MM.1S (cell line): ENCODE results near the gene FAM131C.

Experiments used
- DNase-seq: peaks from one replicate; pipeline ENCODE4 v3.0.0-alpha.2; 2015
- H2AFZ ChIP-seq: fragments of 300-600 bp; sonication (generic); 2 replicates; pipeline ENCODE4 v1.6.0; 2016; ENCODE audit warnings: antibody characterized with exemption, low read length
- H3F3A ChIP-seq: fragments of 300-600 bp; sonication (generic); 2 replicates; pipeline ENCODE4 v1.6.1; 2016; ENCODE audit warnings: mild to moderate bottlenecking, antibody characterized with exemption, low read length, moderate library complexity, mixed read lengths; ENCODE audit not compliant: insufficient read depth
- H3K27ac ChIP-seq: fragments of 300-600 bp; sonication (generic); 2 replicates; pipeline ENCODE4 v1.5.1; 2016; ENCODE audit warnings: mild to moderate bottlenecking, low read length
- H3K27me3 ChIP-seq: fragments of 300-600 bp; sonication (generic); replicated peaks from 2 replicates; pipeline ENCODE4 v1.6.0; 2016; ENCODE audit warnings: low read length; ENCODE audit not compliant: insufficient read depth
- H3K36me3 ChIP-seq: fragments of 300-600 bp; sonication (generic); replicated peaks from 2 replicates; pipeline ENCODE4 v1.6.1; 2016; ENCODE audit warnings: mild to moderate bottlenecking, low read length, mixed read lengths; ENCODE audit not compliant: insufficient read depth
- H3K4me1 ChIP-seq: fragments of 300-600 bp; sonication (generic); 2 replicates; pipeline ENCODE4 v1.6.1; 2016; ENCODE audit warnings: low read length, mixed read lengths
- H3K4me2 ChIP-seq: fragments of 300-600 bp; sonication (generic); 2 replicates; pipeline ENCODE4 v1.6.0; 2016; ENCODE audit warnings: low read depth, low read length
- H3K4me3 ChIP-seq: fragments of 300-600 bp; sonication (generic); 2 replicates; pipeline ENCODE4 v1.5.1; 2016; ENCODE audit warnings: low read length, mixed read lengths
- H3K79me2 ChIP-seq: fragments of 300-600 bp; sonication (generic); 2 replicates; pipeline ENCODE4 v1.6.1; 2016; ENCODE audit warnings: mixed run types, low read length, mixed read lengths
- H3K9ac ChIP-seq: fragments of 300-600 bp; sonication (generic); 2 replicates; pipeline ENCODE4 v1.6.1; 2016; ENCODE audit warnings: low read length, mixed read lengths
- H3K9me2 ChIP-seq: fragments of 300-600 bp; sonication (generic); replicated peaks from 2 replicates; pipeline ENCODE4 v1.6.1; 2016; ENCODE audit warnings: mild to moderate bottlenecking, low read length, mixed read lengths; ENCODE audit not compliant: insufficient read depth
- H3K9me3 ChIP-seq: fragments of 300-600 bp; sonication (generic); replicated peaks from 2 replicates; pipeline ENCODE4 v1.6.1; 2016; ENCODE audit warnings: mild to moderate bottlenecking, low read length, mixed read lengths; ENCODE audit not compliant: insufficient read depth
- H4K20me1 ChIP-seq: fragments of 300-600 bp; sonication (generic); 2 replicates; pipeline ENCODE4 v1.6.1; 2016; ENCODE audit warnings: mild to moderate bottlenecking, low read length, moderate library complexity, mixed read lengths; ENCODE audit not compliant: insufficient read depth
- EZH2 ChIP-seq: fragments of 300-600 bp; sonication (generic); optimal IDR thresholded peaks from 2 replicates; pipeline ENCODE3; 2017; ENCODE audit warnings: low read depth, mild to moderate bottlenecking, antibody characterized with exemption, low read length, mixed read lengths
- EZH2phosphoT487 ChIP-seq: fragments of 300-600 bp; sonication (generic); IDR thresholded peaks from 2 replicates; pipeline ENCODE4 v1.6.1; 2018; ENCODE audit warnings: antibody characterized with exemption, low read length
- TF ChIP-seq, protein P1 (sequence below): fragments of 300-600 bp; sonication (generic); IDR thresholded peaks from 2 replicates; pipeline ENCODE4 v1.5.1; 2016; ENCODE audit warnings: antibody characterized with exemption, low read length, mixed read lengths

FAM131C gene

DNA sequence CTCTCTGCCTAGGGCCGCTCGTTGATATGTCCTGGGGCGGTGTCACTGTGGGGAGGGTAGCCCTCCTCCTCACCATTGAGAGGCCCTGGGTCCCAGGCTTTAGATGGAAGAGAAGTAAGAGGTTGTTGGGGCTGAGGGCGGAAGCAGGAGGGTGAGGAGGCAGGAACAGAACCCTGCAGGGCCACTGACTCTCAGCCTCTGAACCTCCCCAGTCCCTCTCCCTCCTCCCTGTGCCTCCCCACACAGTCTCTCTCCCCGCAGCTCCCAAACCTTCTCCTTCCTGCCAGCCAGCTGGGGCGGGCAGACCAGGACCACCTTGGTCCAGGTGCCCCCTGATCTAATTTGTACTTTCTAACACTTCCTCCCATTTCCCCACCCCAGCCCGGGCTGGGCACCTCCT, 14.3 kb upstream of the FAM131C start:
- H3K4me3 ChIP-seq = no peak overlapping the region
- no peaks in the 10 kb centered on the region for H3K9me3 ChIP-seq
- no peaks in the 10 kb centered on the region for H3K9me2 ChIP-seq
- DNase-seq = no peak
- H3K79me2 ChIP-seq = no peaks in the 10 kb centered on the region
- no peak for TF ChIP-seq EZH2
- TF ChIP-seq, protein P1, sequence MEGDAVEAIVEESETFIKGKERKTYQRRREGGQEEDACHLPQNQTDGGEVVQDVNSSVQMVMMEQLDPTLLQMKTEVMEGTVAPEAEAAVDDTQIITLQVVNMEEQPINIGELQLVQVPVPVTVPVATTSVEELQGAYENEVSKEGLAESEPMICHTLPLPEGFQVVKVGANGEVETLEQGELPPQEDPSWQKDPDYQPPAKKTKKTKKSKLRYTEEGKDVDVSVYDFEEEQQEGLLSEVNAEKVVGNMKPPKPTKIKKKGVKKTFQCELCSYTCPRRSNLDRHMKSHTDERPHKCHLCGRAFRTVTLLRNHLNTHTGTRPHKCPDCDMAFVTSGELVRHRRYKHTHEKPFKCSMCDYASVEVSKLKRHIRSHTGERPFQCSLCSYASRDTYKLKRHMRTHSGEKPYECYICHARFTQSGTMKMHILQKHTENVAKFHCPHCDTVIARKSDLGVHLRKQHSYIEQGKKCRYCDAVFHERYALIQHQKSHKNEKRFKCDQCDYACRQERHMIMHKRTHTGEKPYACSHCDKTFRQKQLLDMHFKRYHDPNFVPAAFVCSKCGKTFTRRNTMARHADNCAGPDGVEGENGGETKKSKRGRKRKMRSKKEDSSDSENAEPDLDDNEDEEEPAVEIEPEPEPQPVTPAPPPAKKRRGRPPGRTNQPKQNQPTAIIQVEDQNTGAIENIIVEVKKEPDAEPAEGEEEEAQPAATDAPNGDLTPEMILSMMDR = no peak
- TF ChIP-seq EZH2phosphoT487 = no peak
- no peak overlapping the region for H3K4me2 ChIP-seq
- no peak overlapping the region for H3K27ac ChIP-seq
- H3K9ac ChIP-seq = no peak overlapping the region
- H3K36me3 ChIP-seq = no peaks in the 10 kb centered on the region
- H3K27me3 ChIP-seq = peaks cover 50% of the 10 kb centered on the region
- no peaks in the 10 kb centered on the region for H3K4me1 ChIP-seq
- no peak overlapping the region for H2AFZ ChIP-seq
- no peaks in the 10 kb centered on the region for H4K20me1 ChIP-seq
- H3F3A ChIP-seq = no peaks in the 10 kb centered on the region

DNA sequence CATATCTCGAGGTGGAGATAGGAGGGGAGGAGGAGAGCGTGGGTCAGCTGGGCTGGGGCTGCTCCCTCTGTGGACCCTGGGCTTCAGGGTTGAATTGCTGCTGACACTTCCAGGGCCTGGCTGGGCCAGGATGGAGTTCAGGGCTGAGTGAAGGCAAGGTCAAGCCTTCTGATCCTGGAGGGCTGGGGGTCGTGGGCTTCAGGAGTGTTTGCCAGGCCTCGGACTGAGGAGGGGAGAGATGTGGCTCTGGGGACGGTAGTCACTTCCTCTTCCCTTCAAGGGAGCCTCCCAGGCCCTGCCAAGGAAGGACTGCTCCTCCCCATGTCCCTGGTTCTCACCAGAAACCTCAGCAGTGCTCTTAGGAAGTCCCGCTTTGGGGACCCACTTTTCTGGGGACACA, 12.1 kb upstream of the FAM131C start:
- Histone ChIP-seq H4K20me1 (no peaks in the 10 kb centered on the region), H3K9me3 (no peaks in the 10 kb centered on the region), H3K9ac (no peak overlapping the region), H3K36me3 (no peaks in the 10 kb centered on the region), H3K27ac (no peak overlapping the region), H3K27me3 (peaks cover 32% of the 10 kb centered on the region), H3K4me1 (no peaks in the 10 kb centered on the region), H3F3A (no peaks in the 10 kb centered on the region), H2AFZ (no peak overlapping the region), H3K9me2 (no peaks in the 10 kb centered on the region), H3K79me2 (no peaks in the 10 kb centered on the region), H3K4me2 (no peak overlapping the region), H3K4me3 (no peak overlapping the region)
- DNase-seq = no peak
- no peak for TF ChIP-seq EZH2
- no peak for TF ChIP-seq EZH2phosphoT487
- TF ChIP-seq, protein P1 = no peak

DNA sequence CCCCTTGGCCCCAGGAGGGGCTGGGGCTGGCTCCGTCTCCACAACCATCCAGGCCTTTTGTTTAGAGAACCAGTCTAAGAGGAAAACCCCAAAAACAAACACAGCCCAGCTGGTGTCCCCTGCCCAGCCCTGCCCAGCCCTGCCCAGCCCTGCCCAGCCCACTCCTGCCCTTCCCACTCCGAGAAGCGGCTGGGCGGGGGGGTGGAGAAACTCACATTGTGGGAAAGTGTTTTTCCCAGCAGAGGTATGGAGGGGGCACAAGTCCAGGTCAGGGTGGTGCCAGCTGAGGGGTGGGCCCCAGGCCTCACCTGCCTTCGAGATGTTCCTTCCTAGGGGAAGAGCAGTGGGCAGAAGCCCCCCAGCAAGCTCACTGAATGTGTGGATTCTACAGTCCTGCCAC, 10.0 kb upstream of the FAM131C start:
- Histone ChIP-seq H4K20me1 (no peaks in the 10 kb centered on the region), H3K9ac (no peak overlapping the region), H3K4me3 (no peak overlapping the region), H3K4me2 (no peak overlapping the region), H3K4me1 (no peaks in the 10 kb centered on the region), H2AFZ (no peak overlapping the region), H3K27ac (no peak overlapping the region), H3K79me2 (no peaks in the 10 kb centered on the region), H3F3A (no peaks in the 10 kb centered on the region), H3K9me2 (no peaks in the 10 kb centered on the region), H3K27me3 (peaks cover 17% of the 10 kb centered on the region), H3K36me3 (no peaks in the 10 kb centered on the region), H3K9me3 (no peaks in the 10 kb centered on the region)
- DNase-seq = no peak
- TF ChIP-seq EZH2phosphoT487 = no peak
- TF ChIP-seq, protein P1 = no peak
- no peak for TF ChIP-seq EZH2
